ENCODE data around the gene SBK1. TPM values are rescaled to one million over a fixed set of nuclear protein-coding genes. Genes with fewer than 3 reads are reported as not detected.

SBK1 gene
- total RNA-seq, 2 experiments from 2014 or later = 0.22 to 0.63 TPM

DNA sequence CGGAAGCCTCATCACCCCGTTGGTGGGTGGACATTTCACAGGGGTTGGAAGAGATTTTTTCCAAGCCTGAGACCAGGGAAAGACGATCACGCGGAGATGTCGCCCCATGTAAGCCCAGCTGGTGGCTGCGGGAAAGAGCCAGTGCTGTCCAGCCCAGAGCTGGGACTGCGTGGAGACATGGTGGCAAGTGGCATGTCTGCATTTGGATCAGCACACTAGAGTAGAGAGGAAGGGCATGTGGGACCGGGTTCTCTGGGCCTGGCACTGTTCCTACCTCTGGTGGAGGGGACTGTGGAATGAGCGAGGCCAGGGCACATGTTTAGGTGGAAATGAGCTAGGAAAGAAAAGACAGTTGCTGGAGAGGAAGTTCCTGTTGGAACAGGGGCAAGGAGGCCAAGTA is 20.0 kb downstream of the SBK1 start:
- Histone ChIP-seq H3K4me1 (ENCODE audit: insufficient read depth, low read length, poor library complexity, severe bottlenecking) (no peaks in the 10 kb centered on the region), H3K9me2 (ENCODE audit: insufficient read depth, low read length) (no peaks in the 10 kb centered on the region), H3K79me2 (ENCODE audit: insufficient read depth, low read depth, low read length) (no peaks in the 10 kb centered on the region), H3K4me3 (ENCODE audit: low read depth, low read length, poor library complexity, severe bottlenecking) (no peak overlapping the region), H2AFZ (ENCODE audit: low read length) (no peak overlapping the region), H3K9me3 (ENCODE audit: low read length) (no peaks in the 10 kb centered on the region), H3K27ac (ENCODE audit: low read depth, low read length, poor library complexity, severe bottlenecking) (no peak overlapping the region), H3K4me2 (ENCODE audit: low read length) (no peak overlapping the region), H4K20me1 (ENCODE audit: insufficient read depth, low read length) (no peaks in the 10 kb centered on the region), H3K36me3 (ENCODE audit: insufficient read depth, low read length) (no peaks in the 10 kb centered on the region)
- DNase-seq (ENCODE audit: low spot score) = no peak
- POLR2A ChIA-PET = interaction anchor here (0.6 kb wide), 1 partner anchor 238 kb away, joined by 3 read pairs; no protein-coding TSS in a partner anchor
- TF ChIP-seq, protein P1, sequence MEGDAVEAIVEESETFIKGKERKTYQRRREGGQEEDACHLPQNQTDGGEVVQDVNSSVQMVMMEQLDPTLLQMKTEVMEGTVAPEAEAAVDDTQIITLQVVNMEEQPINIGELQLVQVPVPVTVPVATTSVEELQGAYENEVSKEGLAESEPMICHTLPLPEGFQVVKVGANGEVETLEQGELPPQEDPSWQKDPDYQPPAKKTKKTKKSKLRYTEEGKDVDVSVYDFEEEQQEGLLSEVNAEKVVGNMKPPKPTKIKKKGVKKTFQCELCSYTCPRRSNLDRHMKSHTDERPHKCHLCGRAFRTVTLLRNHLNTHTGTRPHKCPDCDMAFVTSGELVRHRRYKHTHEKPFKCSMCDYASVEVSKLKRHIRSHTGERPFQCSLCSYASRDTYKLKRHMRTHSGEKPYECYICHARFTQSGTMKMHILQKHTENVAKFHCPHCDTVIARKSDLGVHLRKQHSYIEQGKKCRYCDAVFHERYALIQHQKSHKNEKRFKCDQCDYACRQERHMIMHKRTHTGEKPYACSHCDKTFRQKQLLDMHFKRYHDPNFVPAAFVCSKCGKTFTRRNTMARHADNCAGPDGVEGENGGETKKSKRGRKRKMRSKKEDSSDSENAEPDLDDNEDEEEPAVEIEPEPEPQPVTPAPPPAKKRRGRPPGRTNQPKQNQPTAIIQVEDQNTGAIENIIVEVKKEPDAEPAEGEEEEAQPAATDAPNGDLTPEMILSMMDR (conservative IDR thresholded peaks at IDR 0.05; ENCODE audit: low read length) = no peak
- TF ChIP-seq EZH2phosphoT487 (IDR thresholded peaks at IDR 0.05; ENCODE audit: borderline replicate concordance, low read depth, low read length) = no peak
- CTCF ChIA-PET (ENCODE audit: unreplicated experiment) = no interaction called here
- intact Hi-C loops (cut with micrococcal nuclease; ENCODE audit: unreplicated experiment) = no loop called here
- no TSS peak for BruUV-seq (replicated peaks)

DNA sequence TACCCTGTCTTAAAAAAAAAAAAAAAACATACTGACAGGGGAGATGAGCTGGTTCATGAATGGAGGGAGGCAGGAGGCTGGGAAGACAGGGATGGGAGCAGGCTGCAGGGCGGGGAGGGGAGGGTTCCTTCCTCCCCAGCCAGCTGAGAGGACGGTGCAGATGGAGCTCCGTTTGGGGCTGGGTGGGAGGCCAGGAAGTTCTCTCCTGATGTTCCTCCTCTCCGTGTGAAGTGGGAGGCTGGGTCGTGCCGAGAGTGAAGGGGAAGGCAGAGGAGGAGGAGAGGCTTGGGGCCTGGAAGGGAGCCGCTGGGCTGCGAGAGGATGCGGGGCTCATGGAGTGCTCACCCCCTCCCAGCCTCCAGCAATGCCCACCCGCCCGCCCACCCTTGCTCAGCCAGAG is 21.3 kb downstream of the SBK1 start:
- Histone ChIP-seq H3K4me2 (ENCODE audit: low read length) (no peak overlapping the region), H3K9me3 (ENCODE audit: low read length) (no peaks in the 10 kb centered on the region), H3K79me2 (ENCODE audit: insufficient read depth, low read depth, low read length) (no peaks in the 10 kb centered on the region), H3K4me1 (ENCODE audit: insufficient read depth, low read length, poor library complexity, severe bottlenecking) (no peaks in the 10 kb centered on the region), H4K20me1 (ENCODE audit: insufficient read depth, low read length) (no peaks in the 10 kb centered on the region), H3K4me3 (ENCODE audit: low read depth, low read length, poor library complexity, severe bottlenecking) (no peak overlapping the region), H2AFZ (ENCODE audit: low read length) (no peak overlapping the region), H3K36me3 (ENCODE audit: insufficient read depth, low read length) (no peaks in the 10 kb centered on the region), H3K27ac (ENCODE audit: low read depth, low read length, poor library complexity, severe bottlenecking) (no peak overlapping the region), H3K9me2 (ENCODE audit: insufficient read depth, low read length) (no peaks in the 10 kb centered on the region)
- ChIA-PET CTCF (ENCODE audit: unreplicated experiment) (interaction anchor here (0.6 to 1.3 kb wide), 2 partner anchors 11 to 36 kb away, joined by 3 read pairs; no protein-coding TSS in a partner anchor), POLR2A (no interaction called here)
- TF ChIP-seq EZH2phosphoT487 (IDR thresholded peaks at IDR 0.05; ENCODE audit: borderline replicate concordance, low read depth, low read length) = no peak
- TF ChIP-seq, protein P1 (conservative IDR thresholded peaks at IDR 0.05; ENCODE audit: low read length) = no peak
- no TSS peak for BruUV-seq (replicated peaks)
- DNase-seq (ENCODE audit: low spot score) = no peak
- intact Hi-C loops (cut with micrococcal nuclease; ENCODE audit: unreplicated experiment) = no loop called here

DNA sequence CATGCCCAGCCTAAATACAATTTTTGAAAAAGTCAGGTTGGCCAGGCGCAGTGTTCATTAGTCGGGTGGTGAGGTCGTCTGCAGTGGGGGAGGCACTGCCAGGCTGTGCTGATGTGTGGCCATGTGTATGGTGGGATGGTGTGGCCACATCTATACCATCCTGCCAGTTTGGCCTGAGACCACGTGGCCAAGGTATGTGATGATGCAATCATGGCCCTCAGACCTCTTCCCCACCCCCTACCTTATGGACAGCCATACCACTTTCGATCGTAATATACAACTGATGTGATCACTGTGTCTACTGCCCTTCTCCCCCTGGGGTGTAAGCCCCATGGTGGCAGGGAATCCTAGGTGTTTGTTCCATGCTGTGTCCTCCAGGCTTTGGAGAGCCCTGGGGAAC is 23.7 kb downstream of the SBK1 start:
- intact Hi-C loops (cut with micrococcal nuclease; ENCODE audit: unreplicated experiment) = no loop called here
- no peak for DNase-seq (ENCODE audit: low spot score)
- TF ChIP-seq, protein P1 (conservative IDR thresholded peaks at IDR 0.05; ENCODE audit: low read length) = no peak
- TF ChIP-seq EZH2phosphoT487 (IDR thresholded peaks at IDR 0.05; ENCODE audit: borderline replicate concordance, low read depth, low read length) = no peak
- H3K79me2 ChIP-seq (ENCODE audit: insufficient read depth, low read depth, low read length) = no peaks in the 10 kb centered on the region
- H4K20me1 ChIP-seq (ENCODE audit: insufficient read depth, low read length) = no peaks in the 10 kb centered on the region
- H3K4me1 ChIP-seq (ENCODE audit: insufficient read depth, low read length, poor library complexity, severe bottlenecking) = no peaks in the 10 kb centered on the region
- BruUV-seq (replicated peaks) = no TSS peak
- no peak overlapping the region for H3K4me3 ChIP-seq (ENCODE audit: low read depth, low read length, poor library complexity, severe bottlenecking)
- H3K9me2 ChIP-seq (ENCODE audit: insufficient read depth, low read length) = no peaks in the 10 kb centered on the region
- POLR2A ChIA-PET = no interaction called here
- no peaks in the 10 kb centered on the region for H3K9me3 ChIP-seq (ENCODE audit: low read length)
- no peak overlapping the region for H2AFZ ChIP-seq (ENCODE audit: low read length)
- H3K27ac ChIP-seq (ENCODE audit: low read depth, low read length, poor library complexity, severe bottlenecking) = no peak overlapping the region
- H3K4me2 ChIP-seq (ENCODE audit: low read length) = no peak overlapping the region
- H3K36me3 ChIP-seq (ENCODE audit: insufficient read depth, low read length) = no peaks in the 10 kb centered on the region
- CTCF ChIA-PET (ENCODE audit: unreplicated experiment) = interaction anchor here (1.5 kb wide), 1 partner anchor 38 kb away, joined by 13 read pairs; no protein-coding TSS in a partner anchor

Measured in OCI-LY7 (cell line).